ENCODE data around the gene ANO6.

ANO6 gene

GRCh38 chr12:45212064-45212463 is 3.8 kb upstream of the ANO6 start:
- POLR2A ChIA-PET = no interaction called here
- CTCF ChIA-PET = interaction anchor here (1.1 to 1.8 kb wide), 3 partner anchors 11 to 112 kb away, joined by 3 to 6 read pairs (median 4); no protein-coding TSS in a partner anchor
- DNase-seq (ENCODE audit: extremely low spot score) = no peak
- TF ChIP-seq CTCF (IDR thresholded peaks at IDR 0.05; ENCODE audit: control extremely low read depth, extremely low read depth, low read depth, missing control alignments) = no peak

GRCh38 chr12:45213107-45213506 is 2.8 kb upstream of the ANO6 start:
- CTCF ChIA-PET = interaction anchor here (1.0 to 1.8 kb wide), 4 partner anchors 12 to 111 kb away, joined by 3 to 6 read pairs (median 4); no protein-coding TSS in a partner anchor
- POLR2A ChIA-PET = no interaction called here
- TF ChIP-seq CTCF (IDR thresholded peaks at IDR 0.05; ENCODE audit: control extremely low read depth, extremely low read depth, low read depth, missing control alignments) = no peak
- DNase-seq (ENCODE audit: extremely low spot score) = no peak

- POLR2A ChIA-PET = no interaction called here
- CTCF ChIA-PET = interaction anchor here (1.1 to 2.5 kb wide), 3 partner anchors 10 to 175 kb away, joined by 3 to 12 read pairs (median 11); no protein-coding TSS in a partner anchor
- DNase-seq (ENCODE audit: extremely low spot score) = no peak
- TF ChIP-seq CTCF (IDR thresholded peaks at IDR 0.05; ENCODE audit: control extremely low read depth, extremely low read depth, low read depth, missing control alignments) = no peak
These were observed 1.8 kb upstream of the ANO6 start for GRCh38 chr12:45214071-45214470.

- ChIA-PET POLR2A (no interaction called here), CTCF (interaction anchor here (1.0 to 2.5 kb wide), 11 partner anchors 11 to 513 kb away, joined by 3 to 12 read pairs (median 3); no protein-coding TSS in a partner anchor)
- peak; percentile 11 for TF ChIP-seq CTCF (IDR thresholded peaks at IDR 0.05; ENCODE audit: control extremely low read depth, extremely low read depth, low read depth, missing control alignments)
- no peak for DNase-seq (ENCODE audit: extremely low spot score)
These were observed 1.0 kb upstream of the ANO6 start for GRCh38 chr12:45214749-45215418.

- DNase-seq (ENCODE audit: extremely low spot score) = peak; percentile 62
- CTCF ChIA-PET = interaction anchor here (0.8 to 2.5 kb wide), 10 partner anchors 10 to 50 kb away, joined by 3 to 12 read pairs (median 4); no protein-coding TSS in a partner anchor
- POLR2A ChIA-PET = no interaction called here
- peak; percentile 44 for TF ChIP-seq CTCF (IDR thresholded peaks at IDR 0.05; ENCODE audit: control extremely low read depth, extremely low read depth, low read depth, missing control alignments)
These were observed 511 bp downstream of the ANO6 start for GRCh38 chr12:45216230-45216982.

- CTCF ChIA-PET = interaction anchor here (0.8 to 1.9 kb wide), 4 partner anchors 9 to 18 kb away, joined by 3 to 11 read pairs (median 4); no protein-coding TSS in a partner anchor
- DNase-seq (ENCODE audit: extremely low spot score) = no peak
- POLR2A ChIA-PET = no interaction called here
- TF ChIP-seq CTCF (IDR thresholded peaks at IDR 0.05; ENCODE audit: control extremely low read depth, extremely low read depth, low read depth, missing control alignments) = no peak
These were observed 1.1 kb downstream of the ANO6 start for GRCh38 chr12:45216983-45217485.

Data from GM10248 (cell line).